ENCODE data around the gene CHN2.

Gene CHN2

DNA sequence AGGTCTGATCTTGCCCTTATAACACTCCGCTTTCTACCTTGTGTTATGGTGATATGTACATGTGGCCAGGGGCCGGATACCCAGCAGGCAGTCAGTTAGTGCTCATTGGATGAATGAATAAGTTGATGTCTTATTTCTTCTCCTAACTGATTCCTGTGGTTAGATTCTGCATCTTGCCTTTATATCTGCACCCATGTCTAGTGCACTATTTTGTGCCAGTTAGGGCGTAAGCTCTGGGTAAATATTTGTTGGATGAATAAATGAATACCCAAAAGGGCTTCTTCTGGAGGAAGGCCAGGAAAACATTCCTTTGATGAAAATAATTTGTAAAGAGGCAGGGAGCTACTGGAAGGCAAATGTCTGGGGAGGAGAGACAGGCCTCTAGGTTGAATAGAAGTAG lies 148.2 kb downstream of the CHN2 start:
- DNase-seq (ENCODE audit: low read depth): no peak
- no peak overlapping the region for H3K4me3 ChIP-seq (ENCODE audit: low read depth, low read length)

DNA sequence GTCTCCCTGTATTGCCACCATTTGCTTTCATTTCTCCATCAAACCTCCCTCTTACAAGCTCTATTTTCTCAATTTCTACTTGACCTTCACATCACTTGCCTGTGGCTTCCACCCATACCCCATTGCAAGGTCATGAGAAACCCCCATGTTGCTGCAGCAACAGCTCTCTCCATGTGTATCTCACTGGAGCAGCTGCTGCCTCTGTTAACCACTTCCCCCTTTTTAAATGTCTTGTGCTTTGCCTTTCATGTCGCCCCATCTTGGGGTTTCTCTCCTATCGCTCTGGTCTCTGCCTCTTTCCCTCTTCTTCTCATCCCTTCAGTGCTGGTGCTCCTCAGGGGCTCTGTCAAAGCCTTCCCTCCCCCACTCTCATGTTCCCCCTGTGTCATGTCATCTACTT lies 148.8 kb downstream of the CHN2 start:
- H3K4me3 ChIP-seq (ENCODE audit: low read depth, low read length): no peak overlapping the region
- peak; percentile 44 for DNase-seq (ENCODE audit: low read depth)
- TF ChIP-seq, protein P1, sequence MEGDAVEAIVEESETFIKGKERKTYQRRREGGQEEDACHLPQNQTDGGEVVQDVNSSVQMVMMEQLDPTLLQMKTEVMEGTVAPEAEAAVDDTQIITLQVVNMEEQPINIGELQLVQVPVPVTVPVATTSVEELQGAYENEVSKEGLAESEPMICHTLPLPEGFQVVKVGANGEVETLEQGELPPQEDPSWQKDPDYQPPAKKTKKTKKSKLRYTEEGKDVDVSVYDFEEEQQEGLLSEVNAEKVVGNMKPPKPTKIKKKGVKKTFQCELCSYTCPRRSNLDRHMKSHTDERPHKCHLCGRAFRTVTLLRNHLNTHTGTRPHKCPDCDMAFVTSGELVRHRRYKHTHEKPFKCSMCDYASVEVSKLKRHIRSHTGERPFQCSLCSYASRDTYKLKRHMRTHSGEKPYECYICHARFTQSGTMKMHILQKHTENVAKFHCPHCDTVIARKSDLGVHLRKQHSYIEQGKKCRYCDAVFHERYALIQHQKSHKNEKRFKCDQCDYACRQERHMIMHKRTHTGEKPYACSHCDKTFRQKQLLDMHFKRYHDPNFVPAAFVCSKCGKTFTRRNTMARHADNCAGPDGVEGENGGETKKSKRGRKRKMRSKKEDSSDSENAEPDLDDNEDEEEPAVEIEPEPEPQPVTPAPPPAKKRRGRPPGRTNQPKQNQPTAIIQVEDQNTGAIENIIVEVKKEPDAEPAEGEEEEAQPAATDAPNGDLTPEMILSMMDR (IDR thresholded peaks at IDR 0.05; ENCODE audit: low read depth, low read length): no peak
- TF ChIP-seq POLR2A (IDR thresholded peaks at IDR 0.05; ENCODE audit: extremely low read depth, insufficient read length) (no peak), MYC (IDR thresholded peaks at IDR 0.05; ENCODE audit: low read depth, low read length) (no peak)
- TF ChIP-seq, protein P2, sequence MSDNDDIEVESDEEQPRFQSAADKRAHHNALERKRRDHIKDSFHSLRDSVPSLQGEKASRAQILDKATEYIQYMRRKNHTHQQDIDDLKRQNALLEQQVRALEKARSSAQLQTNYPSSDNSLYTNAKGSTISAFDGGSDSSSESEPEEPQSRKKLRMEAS (IDR thresholded peaks at IDR 0.05; ENCODE audit: low read depth, low read length): peak; percentile 50; the same call in 1 of the 2 replicates

More for the DNA sequence above, 148.2 kb downstream of the CHN2 start:
- TF ChIP-seq, protein P1 (IDR thresholded peaks at IDR 0.05; ENCODE audit: low read depth, low read length): no peak
- TF ChIP-seq POLR2A (IDR thresholded peaks at IDR 0.05; ENCODE audit: extremely low read depth, insufficient read length) (no peak), MYC (IDR thresholded peaks at IDR 0.05; ENCODE audit: low read depth, low read length) (no peak)
- TF ChIP-seq, protein P2 (IDR thresholded peaks at IDR 0.05; ENCODE audit: low read depth, low read length): no peak

DNA sequence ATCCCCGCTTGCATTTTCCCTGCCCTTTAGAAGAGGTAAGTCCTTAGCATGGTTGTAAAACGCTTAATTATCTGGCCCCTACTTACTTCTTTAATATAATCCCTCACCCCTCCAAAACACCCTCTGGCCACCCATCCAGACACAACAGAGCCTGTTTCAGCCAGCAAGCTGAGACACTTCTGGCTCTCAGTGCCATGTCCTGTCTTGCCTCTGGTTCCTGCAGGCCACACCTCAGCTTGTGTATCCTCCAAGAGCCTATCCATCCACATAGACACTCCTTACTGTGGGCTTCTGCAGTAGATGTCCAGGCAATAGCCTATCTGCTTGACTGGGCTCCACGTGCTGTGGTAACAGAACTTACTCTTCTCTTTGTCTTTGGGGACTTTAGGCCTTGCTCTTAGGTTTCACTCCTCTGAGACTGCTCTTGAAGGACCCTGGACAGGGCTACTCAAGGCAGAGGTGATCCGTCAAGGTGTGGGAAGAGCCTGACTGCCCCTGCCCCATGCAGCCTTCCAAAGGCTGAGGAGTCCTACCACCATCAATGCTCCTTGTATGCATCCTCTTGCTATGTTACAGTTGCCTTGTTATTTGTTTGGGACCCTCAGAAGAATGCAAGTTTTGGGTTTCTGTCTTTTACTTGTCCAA lies 149.9 kb downstream of the CHN2 start:
- no peak overlapping the region for H3K4me3 ChIP-seq (ENCODE audit: low read depth, low read length)
- TF ChIP-seq, protein P1 (IDR thresholded peaks at IDR 0.05; ENCODE audit: low read depth, low read length): no peak
- TF ChIP-seq, protein P2 (IDR thresholded peaks at IDR 0.05; ENCODE audit: low read depth, low read length): no peak
- TF ChIP-seq POLR2A (IDR thresholded peaks at IDR 0.05; ENCODE audit: extremely low read depth, insufficient read length) (no peak), MYC (IDR thresholded peaks at IDR 0.05; ENCODE audit: low read depth, low read length) (no peak)
- no peak for DNase-seq (ENCODE audit: low read depth)

DNA sequence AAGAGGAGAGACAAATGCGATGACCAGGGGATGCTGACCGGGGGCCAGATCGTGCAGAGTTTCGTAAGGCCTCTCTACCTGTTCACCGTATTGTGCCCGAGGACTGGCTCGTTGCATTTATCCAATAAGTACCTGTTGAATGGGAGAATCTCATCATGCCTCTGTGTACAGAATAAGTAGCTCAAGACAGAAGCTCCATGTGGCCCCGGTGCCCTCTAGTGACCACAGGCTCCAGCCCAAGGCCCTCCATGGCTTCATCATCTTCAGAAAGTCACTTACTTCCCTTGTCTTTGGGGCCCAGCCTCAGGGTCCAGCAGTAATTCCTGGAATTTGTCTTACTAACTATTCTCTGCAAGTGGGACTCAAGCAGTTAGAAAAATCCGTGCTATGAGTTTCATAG lies 151.0 kb downstream of the CHN2 start:
- TF ChIP-seq, protein P1 (IDR thresholded peaks at IDR 0.05; ENCODE audit: low read depth, low read length): peak; percentile 20
- no peak for TF ChIP-seq POLR2A (IDR thresholded peaks at IDR 0.05; ENCODE audit: extremely low read depth, insufficient read length)
- peak; percentile 29 for DNase-seq (ENCODE audit: low read depth)
- no peak overlapping the region for H3K4me3 ChIP-seq (ENCODE audit: low read depth, low read length)

DNA sequence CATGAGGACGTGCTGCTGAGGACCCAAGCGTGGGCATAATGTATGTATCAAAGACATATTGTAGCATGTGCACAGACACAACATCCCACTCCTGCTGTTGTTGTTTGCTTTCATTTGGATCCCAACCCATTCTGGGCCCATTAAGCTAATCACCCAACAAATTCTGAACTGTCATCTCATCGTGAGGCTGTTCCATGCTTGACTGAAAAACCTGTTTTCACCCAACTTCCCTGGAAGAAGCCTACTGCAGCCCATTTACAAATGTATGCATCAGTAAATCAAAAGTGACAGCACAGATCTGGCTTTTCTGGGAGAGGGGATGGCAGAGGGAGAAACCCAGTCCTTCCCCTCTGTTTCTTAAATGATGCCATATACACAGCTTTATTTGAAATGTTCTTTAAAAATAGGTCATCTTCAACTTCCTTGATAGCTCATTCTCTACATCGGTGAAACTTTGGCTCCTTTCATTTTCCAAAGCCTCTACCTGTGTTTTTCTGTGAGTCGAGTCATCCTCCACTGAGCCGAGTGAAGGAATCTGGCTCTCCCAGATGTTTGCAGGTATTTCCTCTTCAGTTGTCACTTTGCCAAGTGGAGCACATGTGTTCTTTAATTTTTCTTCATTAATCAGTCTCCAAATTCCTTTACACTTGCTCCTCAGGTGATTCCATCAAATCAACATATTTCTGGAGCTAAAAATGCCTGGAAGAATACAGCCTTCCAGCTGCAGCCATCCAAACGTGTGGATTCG lies 151.8 kb downstream of the CHN2 start:
- TF ChIP-seq MYC (IDR thresholded peaks at IDR 0.05; ENCODE audit: low read depth, low read length): no peak
- TF ChIP-seq, protein P2 (IDR thresholded peaks at IDR 0.05; ENCODE audit: low read depth, low read length): no peak
- TF ChIP-seq, protein P1 (IDR thresholded peaks at IDR 0.05; ENCODE audit: low read depth, low read length): no peak
- no peak for TF ChIP-seq POLR2A (IDR thresholded peaks at IDR 0.05; ENCODE audit: extremely low read depth, insufficient read length)
- no peak for DNase-seq (ENCODE audit: low read depth)
- no peak overlapping the region for H3K4me3 ChIP-seq (ENCODE audit: low read depth, low read length)
